SK-N-MC (cell line): ENCODE results near the gene CRK.

Experiments
- EZH2 ChIP-seq: fragments of 200-600 bp; sonication (generic); IDR thresholded peaks from one replicate; pipeline ENCODE4 v1.6.1; 2017; ENCODE audit warnings: antibody characterized with exemption
- POLR2AphosphoS5 ChIP-seq: IDR thresholded peaks from 2 replicates; pipeline ENCODE4 v1.6.1; 2012; ENCODE audit warnings: mild to moderate bottlenecking, low read depth, low read length, borderline replicate concordance

DNA sequence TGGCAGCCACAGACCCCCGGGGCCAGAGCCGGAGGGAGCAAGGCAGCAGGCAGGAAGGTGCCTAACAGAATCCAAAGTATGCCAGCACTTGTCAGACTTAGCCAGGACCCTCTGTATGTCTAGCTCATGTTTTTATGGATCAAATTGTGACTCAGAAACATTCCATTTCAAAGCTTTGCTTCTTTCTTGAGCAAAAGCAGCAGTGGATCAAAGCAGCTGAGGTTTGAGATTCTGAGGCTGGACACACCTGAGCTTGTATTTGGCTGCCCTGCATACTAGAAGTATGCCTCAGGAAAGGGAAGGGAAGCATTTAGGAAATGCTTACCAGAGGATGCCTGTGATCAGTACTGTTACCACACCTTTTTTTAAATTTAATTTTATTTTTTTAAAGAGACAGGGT, 42.2 kb upstream of the CRK start:
- TF ChIP-seq POLR2AphosphoS5: no peak
- TF ChIP-seq EZH2: no peak
